OCI-LY7 (cell line): Measurements from ENCODE around the gene FRMD3.

ENCODE experiments used
- EZH2phosphoT487 ChIP-seq: fragments of 200-600 bp; sonication (generic); IDR thresholded peaks from 2 replicates; pipeline ENCODE4 v1.6.1; 2018; ENCODE audit warnings: low read depth, borderline replicate concordance, mild to moderate bottlenecking, mixed run types, antibody characterized with exemption, low read length, moderate library complexity, mixed read lengths
- TF ChIP-seq, protein P1 (sequence below): fragments of 200-600 bp; sonication (generic); conservative IDR thresholded peaks from 2 replicates; pipeline ENCODE4 v1.5.1; 2014; ENCODE audit warnings: mild to moderate bottlenecking, antibody characterized with exemption, low read length, moderate library complexity, mixed read lengths

DNA sequence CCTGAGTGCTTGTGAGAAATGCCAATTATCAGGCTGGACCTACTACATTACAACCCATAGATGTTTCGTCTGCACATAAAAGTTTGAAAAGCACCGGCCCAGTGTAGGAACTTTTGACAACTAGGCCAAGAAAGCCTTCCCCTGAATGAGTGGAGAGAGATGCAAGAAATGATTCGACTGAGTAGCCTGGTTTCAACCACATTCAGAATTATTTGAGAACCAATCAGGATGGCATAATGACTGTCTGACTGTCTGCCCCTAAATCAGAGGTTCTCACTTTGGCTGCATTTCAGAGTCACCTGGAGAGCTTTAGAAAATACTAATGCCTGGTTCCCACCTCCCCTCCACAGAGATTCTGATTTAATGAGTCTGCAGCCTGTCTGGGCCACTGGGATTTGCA, 61.1 kb downstream of the FRMD3 start:
- TF ChIP-seq, protein P1, sequence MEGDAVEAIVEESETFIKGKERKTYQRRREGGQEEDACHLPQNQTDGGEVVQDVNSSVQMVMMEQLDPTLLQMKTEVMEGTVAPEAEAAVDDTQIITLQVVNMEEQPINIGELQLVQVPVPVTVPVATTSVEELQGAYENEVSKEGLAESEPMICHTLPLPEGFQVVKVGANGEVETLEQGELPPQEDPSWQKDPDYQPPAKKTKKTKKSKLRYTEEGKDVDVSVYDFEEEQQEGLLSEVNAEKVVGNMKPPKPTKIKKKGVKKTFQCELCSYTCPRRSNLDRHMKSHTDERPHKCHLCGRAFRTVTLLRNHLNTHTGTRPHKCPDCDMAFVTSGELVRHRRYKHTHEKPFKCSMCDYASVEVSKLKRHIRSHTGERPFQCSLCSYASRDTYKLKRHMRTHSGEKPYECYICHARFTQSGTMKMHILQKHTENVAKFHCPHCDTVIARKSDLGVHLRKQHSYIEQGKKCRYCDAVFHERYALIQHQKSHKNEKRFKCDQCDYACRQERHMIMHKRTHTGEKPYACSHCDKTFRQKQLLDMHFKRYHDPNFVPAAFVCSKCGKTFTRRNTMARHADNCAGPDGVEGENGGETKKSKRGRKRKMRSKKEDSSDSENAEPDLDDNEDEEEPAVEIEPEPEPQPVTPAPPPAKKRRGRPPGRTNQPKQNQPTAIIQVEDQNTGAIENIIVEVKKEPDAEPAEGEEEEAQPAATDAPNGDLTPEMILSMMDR: no peak
- TF ChIP-seq EZH2phosphoT487: no peak
